Measurements from ENCODE around the gene MYBPC3.

DNA sequence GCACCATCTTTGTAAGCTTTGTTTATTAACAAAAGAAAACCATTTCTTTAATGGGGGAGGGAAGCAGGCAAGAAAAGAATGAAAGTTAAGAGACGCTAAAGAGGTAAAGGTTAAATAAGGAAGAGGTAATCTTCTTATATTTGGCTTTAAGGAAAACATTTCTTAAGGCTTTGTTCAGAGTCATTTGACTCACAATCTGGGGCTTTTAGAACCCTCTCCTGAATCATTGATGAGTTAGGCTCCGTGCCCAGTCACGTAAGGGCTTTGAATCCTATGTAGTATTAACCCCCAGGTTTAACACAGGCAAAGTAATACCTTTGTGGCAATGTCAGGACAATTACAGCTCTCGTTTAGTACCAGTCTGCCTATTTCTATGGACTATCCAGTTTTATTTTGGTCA is 56.5 kb downstream of the MYBPC3 start:
- TF ChIP-seq POLR2A (IDR thresholded peaks at IDR 0.05) (no peak), POLR2AphosphoS5 (IDR thresholded peaks at IDR 0.05; ENCODE audit: insufficient read depth in 1 of 2, low read depth in 1 of 2) (no peak), CTCF (IDR thresholded peaks at IDR 0.05) (no peak)

All from vagina (tissue), 2 donors.